Activated T-cell treated with anti-CD3 and anti-CD28 coated beads for 24 hours (primary cell): Measurements from ENCODE around the gene MEIOB.
"Not testable (repeated sequence)": the region's sequence is repeated elsewhere in the genome, so short reads cannot be mapped to it uniquely, and the experiment has no call there.

Experiments used
- DNase-seq: peaks from one replicate; pipeline ENCODE4 v3.0.0-alpha.2; 2020; ENCODE audit warnings: low read depth

Gene MEIOB, protein sequence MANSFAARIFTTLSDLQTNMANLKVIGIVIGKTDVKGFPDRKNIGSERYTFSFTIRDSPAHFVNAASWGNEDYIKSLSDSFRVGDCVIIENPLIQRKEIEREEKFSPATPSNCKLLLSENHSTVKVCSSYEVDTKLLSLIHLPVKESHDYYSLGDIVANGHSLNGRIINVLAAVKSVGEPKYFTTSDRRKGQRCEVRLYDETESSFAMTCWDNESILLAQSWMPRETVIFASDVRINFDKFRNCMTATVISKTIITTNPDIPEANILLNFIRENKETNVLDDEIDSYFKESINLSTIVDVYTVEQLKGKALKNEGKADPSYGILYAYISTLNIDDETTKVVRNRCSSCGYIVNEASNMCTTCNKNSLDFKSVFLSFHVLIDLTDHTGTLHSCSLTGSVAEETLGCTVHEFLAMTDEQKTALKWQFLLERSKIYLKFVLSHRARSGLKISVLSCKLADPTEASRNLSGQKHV

DNA sequence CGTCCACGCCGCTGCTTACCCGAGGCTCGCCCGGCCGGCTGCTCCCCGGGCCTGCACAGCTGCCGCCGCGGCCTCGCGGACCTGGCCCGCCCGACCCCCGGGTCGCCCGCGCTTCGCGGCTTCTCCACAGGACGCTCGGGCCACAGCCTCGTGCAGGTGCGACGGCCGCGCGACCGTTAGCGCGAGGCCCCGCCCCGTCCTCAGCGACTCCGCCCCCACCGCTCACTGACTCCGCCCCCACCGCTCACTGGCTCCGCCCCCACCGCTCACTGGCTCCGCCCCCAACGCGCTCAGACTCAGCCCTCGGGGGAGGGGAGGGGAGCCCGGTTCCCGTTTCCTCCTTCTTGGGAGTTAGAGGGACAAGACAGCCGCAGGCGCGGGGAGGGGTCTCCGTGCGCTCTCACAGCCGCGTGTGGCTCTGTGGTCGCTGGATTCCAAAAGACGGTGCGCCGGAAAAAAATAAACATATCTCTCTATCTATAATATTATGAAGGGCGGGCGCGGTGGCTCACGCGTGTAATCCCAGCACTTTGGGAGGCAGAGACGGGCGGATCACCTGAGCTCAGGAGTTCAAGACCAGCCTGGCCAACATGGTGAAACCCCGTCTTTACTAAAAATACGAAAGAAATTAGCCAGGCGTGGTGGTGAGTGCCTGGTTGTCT is at the start of gene MEIOB:
TSS of gene MEIOB (minus strand) at position 191 of the 662 bp plus-strand sequence. CDS start 3,989 bp downstream, outside the sequence.
- DNase-seq, result peak; percentile 25

DNA sequence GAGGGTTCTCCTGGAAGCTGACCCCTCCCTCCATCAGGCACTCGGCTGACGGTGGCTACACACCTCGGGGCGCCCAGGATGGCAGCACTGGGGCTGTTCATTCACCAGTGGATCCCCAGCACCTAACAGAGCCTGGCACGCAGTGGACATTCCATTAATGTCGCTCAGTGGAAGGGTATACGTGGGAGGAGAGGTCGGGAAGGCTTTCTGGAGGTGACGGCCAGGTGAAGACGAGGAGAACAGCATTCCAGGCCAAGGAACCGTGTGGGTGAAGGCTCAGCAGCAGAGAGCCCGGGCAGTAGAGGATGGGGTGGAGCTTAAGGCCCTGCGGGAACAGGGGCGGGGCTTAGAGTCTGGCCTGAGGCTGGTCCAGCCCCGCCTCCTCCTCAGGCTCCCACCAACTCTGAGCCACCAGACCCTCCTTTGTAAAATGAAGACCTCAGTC is 48.8 kb upstream of the MEIOB start:
- DNase-seq, result no peak

DNA sequence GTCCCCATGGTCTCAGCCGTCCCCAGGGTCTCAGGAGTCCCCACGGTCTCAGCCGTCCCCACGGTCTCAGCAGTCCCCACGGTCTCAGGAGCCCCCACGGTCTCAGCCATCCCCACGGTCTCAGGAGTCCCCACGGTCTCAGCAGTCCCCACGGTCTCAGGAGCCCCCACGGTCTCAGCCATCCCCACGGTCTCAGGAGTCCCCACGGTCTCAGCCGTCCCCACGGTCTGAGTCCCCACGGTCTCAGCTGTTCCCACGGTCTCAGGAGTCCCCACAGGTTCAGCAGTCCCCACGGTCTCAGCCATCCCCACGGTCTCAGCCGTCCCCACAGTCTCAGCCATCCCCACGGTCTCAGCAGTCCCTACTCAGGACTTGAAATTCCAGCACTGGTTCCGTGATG is 48.2 kb upstream of the MEIOB start:
- not testable (repeated sequence) for DNase-seq

DNA sequence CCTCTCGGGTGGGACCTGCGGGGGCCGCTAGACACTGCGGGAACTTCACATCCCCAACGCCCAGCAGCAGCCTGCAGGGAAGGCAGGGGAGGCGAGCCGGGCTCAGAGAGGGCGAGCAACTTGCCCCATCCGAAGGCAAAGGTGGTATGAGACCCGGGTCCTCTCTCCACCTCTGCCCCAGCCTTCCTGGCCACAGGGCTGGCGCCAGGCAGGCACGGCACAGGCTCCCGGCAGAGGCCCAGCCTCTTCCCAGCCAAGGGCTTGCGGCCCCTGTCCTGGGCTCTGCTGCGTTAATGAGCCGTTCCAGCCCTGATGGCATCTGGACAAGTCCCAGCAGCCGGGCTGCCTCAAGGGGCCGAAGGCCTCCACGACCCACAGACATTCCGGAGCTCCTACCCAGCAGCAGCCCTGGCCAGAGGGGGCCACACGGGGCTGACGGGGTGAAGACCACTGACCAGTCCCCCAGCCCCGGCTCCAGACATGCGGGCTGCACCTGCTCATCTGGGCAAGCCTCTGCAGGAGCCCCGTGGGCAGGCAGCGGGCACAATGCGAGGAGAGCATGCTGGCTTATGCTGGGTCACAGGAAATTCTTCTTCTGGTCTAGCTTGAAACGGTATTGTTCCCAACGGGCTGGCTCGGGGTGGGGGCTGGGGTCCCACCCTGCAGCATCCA is 47.5 kb upstream of the MEIOB start:
- DNase-seq, result no peak

DNA sequence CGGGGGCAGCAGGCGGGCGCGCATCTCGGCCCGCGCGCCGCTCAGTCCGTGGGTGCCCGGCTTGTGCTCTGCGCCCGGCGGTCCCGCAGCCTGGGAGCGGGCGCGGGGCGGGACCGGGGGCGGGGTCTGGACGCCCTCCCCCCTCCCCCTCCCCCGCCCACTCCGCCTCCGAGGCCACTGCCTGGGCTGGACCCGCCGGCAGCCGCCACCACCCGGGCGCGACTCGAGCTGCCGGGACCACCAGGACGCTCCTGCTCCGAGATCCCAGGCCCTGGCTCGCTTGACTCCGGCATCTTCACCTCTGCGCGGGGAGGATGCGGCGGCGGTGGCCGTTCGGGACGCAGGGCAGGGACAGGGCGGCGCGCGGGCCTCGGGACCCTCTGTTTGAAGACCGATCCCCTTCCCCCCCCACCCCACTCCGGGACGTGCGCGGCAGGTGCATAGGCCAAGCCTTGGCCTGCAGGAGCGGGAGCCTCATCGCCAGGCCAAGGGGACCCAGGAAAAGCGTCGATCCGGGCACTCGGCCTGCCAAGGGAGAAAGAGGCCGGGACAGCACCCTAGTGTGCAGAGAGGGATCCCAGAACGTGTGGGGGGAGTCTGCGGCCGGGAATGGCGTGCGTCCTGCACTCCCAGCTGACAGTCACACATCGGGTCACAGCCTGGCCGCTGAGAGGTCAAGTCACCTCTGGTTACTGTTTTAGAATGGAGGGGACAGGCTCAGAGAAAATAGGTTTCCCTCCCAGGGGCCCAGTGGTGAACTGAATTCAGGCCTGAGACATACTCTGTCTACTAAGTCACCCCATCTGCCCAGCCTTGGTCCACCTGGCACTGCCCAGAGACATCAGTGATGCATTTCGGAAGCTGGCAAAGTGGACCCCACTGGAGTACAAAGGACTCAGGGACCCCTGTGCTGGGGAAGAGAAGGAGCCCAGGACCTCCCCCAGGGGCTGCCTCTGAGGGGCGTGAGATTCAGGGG is 46.7 kb upstream of the MEIOB start, which contains the start of gene HS3ST6:
TSS of gene HS3ST6 (minus strand) at position 65 of the 976 bp plus-strand sequence. CDS start 92 bp downstream, outside the sequence.
- no peak for DNase-seq

DNA sequence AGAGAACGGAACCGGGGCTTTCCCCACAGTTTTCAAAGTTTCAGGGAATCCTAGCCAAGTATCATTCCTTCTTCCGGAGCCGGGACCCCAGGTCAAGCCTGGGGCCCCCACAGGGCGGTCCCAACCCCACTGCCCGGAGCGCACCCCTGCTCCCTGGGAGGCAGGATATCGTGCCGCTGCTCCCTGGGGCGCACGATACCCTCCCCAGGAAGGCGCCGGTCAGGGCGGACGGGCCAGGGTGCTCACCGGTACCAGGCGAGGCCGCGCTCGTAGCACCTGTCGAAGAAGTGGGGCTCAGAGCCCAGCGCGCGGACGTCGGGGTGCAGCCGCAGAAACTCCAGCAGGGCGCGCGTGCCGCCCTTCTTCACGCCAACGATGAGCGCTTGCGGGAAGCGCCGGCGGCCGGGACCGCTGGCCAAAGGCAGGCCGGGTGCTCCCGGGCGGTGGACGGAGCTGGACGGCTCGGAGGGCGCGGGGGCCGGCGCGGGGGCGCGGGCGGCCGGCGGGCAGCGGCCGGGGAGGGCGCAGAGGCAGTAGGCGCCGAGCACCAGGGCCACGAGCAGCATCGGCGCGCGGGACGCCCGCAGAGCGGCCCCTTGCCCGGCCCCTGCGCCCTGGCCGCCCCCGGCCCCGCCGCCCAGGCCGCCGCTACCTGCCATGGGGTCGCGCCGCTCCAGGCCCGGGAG is 45.8 kb upstream of the MEIOB start:
- no peak for DNase-seq

DNA sequence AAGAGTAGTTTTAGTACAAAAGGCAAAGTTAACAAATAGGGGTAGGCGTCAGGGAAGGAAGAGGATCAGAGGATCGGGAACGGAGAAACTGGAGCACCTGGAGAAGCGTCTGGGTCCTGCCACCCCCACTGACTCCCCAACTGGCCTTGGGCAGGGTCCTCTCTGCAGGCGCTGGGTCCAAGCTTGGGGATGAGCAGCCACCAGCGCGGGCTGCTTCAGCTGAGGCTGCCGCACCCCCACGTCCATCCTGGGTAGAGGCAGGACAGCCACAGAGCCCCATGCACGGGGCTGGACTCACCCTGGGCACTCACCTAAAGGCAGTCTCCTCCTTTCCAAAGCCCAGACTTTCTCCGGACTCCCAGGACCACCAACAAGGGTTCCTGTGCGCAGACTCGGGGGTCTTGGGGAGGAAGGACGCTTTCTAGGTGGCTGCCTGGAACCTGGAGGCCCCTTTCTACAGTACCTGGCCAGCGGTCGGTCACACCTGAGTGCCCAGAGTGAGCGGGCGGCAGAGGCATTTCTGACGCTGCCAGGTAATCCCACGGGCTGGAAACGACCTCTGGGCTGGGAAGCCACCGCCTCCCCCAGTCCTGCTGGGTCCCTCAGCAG is 45.2 kb upstream of the MEIOB start:
- DNase-seq, result no peak

DNA sequence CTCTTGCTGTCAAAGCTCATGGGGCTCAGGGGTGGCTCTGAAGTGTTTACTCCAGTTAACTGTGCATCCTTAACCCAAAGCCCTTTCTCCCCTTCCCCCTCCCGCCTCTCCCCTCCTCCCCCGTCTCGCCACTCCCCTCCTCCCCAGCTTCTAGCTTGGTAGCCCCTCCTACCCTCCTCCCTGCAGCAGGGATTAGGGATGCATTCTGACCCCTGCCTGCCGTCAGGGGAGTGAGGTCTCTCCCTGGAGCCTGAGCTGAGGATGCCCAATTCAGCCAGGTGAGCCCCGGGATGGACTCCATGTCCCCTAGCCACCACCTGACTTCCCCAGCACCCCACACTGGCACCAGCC is 44.7 kb upstream of the MEIOB start:
- DNase-seq, result no peak

DNA sequence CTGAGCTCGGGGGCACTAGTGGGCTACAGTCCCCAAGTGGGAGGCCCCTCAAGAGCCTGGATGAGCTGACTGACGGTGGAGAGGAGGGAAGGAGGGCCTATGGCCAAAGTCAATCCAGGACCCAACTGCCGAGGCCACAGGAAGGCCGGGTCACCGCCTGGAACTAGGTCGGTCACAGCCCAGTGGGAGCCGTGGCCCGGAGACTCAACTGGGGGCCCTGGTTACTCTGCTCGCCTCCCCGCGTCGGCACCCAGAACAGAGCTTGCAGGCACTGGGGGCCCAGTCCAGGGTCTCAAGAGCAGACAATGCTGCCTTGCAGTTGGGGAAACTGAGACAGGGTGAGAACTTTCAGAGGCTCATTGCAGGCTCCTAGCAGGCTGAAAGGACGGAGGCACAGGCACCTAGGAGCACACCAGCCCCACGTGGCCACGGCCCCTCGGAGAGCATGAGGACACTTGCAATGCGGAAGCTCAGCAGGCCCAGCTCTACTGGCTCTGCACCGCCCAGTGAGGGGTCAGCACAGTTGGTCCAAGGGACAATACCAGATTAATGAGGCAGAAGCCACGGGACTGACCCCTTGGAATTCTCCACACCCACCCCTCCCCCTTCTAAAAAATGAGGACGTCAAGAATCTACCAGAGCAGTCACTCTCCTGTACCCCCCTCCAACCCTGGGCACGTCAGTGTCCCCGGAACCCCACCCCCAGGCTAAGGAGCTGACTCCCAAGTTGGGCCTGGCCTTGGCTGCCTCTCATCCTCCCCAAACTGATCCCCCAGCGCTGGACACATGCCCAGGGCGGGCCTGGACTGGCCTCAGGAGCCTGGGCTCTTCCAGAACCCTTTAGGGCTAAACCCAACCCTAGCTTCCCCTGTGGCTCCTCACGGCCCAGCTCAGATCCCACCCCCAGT is 44.0 kb upstream of the MEIOB start:
- DNase-seq, result no peak

DNA sequence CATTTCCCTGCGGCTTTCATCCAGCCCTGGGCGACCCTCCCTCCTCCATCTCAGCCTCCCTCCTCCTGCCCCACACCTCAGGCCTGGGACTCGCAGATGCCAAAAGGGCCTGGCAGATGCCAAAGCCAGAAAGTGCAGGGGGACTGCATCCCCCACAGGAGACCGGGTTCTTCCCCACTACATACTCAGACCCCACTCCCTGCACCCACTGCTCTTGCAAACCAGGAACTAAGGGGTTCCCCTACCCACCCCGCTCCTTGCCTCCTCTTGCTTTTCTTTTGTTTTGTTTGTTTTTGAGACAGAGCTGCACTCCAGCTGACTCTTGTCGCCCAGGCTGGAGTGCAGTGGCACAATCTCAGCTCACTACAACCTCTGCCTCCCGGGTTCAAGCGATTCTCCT is 43.0 kb upstream of the MEIOB start:
- no peak for DNase-seq

DNA sequence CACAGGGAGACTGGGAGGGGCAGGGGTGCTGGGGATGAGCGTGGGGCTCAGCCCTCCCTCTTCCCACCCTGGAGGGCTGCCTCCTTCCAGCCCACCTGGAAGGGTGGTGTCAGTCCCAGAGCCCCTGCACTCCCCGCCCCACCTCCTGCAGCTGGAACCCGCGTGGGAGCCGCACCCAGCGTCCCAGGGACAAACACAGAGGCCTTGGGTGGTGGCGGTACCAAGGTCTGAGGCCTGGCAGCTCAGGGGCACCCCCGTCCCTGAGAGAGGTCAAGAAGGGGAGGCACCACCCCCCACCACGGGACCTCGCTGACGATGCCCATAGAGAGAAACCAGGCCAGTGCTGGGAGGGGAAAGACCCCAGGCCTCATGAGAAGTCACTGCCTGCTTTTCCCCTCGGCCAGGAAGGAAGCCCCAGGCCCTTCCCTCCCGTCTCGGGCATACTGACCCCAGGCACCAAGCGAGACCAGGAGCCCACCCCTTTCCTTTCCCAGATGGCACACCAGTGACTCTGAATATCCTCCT is 42.2 kb upstream of the MEIOB start:
- DNase-seq, result no peak

DNA sequence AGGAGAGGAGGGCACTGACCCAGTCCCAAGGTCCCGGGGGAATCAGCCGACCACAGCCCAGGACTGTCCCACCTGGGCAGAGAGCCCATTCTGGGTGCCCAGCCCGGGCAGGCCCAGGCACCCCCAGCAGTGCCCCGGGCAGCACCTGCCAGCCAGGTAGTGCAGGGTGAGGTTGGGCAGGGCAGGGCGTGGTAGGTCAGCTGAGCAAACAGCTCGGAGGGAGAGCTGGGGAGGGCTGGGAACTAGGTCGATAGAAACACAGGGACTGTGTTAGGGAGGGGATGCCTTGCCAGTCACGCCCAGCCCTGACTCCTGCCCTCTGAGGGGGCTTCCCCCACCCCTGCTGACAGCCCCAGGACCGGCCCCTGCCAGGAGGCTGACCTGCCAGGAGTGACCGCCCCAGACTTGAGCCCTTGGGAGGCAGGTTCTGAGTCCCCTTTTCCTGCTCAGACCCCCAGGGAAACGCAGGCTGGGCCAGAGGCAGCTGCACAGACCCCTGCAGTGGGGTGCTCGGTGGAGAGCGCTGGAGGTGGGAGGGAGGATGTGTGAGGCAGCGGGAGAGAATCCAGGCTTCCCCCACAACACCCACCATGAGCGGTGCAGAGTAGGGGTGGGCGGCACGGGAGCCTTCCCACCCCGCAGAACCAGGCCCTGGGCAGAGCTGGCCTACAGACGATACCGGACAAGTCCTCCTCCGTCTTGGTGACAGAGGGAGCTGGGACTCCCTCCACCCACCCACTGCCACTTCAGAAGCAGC is 41.5 kb upstream of the MEIOB start:
- no peak for DNase-seq

DNA sequence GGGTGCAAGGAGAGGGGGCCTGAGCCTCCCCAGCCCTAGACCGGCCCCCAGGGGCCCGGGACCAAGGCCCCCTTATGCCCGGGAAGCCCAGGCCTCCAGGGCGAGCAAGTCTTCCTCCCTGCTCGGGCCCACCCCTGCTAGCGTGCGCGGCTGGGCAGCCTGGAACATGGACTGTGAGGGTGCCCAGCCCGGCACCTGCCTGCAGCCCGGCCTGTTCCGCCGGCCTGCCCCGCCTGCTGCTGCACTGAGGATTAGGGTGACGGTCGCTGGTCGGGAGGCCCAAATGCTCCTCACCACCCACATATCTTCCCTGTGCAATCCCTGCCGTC is 40.2 kb upstream of the MEIOB start:
- no peak for DNase-seq

DNA sequence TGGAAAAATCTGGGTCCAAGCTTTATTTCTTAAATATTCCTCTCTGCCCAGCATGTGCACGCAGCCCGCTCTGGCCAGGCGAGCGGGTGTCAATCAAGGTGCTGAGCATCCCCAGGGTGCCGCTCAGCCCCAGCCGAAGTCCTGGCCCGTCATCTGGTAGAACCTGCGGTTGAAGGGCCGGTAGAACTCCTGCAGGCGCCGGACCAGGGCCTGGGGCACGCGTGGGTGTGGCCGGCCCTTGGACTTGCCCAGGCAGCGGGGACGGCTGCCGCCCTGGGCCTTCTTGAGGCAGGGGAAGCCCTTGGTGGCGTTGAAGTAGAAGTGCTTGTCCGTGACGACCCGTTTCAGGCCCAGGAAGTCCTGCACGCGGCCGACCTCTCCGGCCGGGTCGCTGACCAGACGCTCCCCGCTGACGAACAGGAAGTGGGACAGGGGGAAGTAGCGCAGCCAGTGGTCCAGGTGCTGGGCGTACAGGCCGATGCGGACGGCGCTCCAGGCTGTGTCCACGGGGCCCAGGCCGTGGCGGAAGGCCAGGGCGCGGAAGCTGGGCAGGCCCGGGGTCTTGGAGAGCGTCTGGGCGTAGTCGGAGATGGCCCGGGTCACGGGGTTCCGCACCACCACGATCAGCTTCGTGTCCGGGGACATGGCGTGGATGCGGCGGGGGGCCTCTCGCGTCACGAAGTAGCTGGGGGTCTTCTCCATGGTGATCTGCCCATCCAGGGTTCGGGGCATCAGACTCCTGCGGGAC is 39.7 kb upstream of the MEIOB start:
- no peak for DNase-seq

DNA sequence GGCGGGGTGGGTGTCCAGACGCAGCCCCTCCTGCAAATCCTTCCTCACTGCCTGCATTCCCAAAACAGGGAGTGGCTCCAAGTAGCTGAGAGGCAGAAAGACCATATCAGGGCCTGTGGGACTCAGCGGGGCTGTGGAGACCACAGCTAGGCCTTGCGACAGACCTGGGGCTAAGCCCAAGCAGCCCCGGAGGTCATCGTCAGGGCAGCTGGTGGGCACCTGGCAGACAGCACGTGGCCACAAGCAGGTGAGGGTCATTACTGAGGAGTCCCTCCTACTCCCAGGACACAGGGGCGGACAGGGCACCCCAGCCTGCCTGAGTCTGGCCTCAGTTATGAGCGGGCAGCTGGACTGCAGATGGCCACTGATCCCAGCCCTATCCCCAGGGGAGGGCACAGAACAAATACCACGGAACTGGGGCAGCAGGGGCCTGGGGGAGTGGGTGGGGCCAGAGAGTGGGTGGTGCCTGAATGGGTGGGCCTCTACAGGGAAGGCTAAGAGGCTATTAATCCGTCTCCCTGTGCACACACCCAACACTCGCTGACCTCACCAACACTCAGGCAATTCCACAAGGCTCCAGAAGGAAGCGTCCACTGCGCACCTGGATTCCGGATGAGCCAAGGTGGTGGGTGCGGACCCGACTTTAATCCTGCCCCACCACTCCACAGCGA is 37.7 kb upstream of the MEIOB start:
- no peak for DNase-seq

DNA sequence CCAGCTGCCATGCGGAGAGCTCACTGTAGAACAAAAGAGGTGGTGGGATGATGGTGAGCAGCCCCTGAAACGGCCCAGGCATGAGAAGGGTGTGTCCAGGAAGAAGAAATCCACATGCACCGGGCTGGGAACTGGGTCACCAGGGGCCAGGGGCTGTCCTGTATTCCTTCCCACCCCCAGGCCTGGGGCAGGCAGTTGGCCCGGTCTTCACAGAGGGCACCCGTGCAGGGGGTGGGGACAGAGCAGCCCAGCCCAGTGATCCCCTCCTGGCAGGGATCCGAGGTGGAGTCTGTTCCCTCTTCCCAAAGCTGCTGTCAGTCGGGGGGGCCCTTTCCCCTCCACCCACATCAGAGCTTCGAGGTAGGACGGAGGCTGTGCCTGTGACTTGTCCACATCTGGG is 37.0 kb upstream of the MEIOB start:
- DNase-seq, result no peak

DNA sequence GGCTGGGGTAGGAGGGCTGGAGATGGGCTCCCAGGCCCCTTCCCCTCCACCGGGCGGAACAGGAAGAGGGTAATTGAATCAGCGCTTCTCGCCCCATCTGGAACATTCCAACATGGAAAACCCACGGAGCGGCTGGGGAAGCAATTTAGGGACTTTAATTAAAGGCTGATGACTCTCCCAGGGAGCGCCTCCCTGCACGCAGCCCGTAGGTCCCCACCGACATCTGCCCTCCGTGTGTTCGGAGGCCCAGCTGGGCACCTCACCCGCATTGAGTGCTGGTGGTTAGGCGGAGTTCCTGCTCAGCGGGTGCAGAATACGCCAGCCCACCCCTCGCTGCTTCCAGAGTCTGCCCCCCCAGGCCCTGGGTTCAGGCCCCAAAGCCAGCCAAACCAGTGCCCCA is 36.2 kb upstream of the MEIOB start:
- no peak for DNase-seq
